ENCODE data around the gene DMD.

DNA sequence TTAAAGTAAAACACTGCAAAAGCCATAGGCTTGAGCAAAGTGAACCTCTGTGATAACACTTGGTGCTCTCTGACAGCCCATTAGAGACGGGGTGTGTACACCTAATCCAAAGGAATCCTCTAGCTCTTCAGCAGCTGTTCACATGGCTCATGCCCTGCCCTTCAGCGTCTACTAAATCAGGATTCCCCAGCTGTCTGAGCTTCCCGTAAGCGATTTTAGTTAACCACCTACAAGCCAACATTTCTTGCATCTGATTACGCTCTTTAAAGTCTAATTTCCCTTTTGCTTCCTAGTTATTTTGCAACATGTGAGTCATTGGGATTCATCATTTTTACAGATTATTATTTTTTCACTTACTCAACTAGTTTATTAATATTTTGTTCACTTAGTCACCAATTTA lies 6.5 kb downstream of the DMD start:
- TF ChIP-seq, protein P1, sequence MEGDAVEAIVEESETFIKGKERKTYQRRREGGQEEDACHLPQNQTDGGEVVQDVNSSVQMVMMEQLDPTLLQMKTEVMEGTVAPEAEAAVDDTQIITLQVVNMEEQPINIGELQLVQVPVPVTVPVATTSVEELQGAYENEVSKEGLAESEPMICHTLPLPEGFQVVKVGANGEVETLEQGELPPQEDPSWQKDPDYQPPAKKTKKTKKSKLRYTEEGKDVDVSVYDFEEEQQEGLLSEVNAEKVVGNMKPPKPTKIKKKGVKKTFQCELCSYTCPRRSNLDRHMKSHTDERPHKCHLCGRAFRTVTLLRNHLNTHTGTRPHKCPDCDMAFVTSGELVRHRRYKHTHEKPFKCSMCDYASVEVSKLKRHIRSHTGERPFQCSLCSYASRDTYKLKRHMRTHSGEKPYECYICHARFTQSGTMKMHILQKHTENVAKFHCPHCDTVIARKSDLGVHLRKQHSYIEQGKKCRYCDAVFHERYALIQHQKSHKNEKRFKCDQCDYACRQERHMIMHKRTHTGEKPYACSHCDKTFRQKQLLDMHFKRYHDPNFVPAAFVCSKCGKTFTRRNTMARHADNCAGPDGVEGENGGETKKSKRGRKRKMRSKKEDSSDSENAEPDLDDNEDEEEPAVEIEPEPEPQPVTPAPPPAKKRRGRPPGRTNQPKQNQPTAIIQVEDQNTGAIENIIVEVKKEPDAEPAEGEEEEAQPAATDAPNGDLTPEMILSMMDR (IDR thresholded peaks at IDR 0.05): no peak
- TF ChIP-seq POLR2A (IDR thresholded peaks at IDR 0.05) (no peak), EP300 (IDR thresholded peaks at IDR 0.05) (no peak)

All from ovary (tissue), 3 donors.